OCI-LY1 (cell line): Measurements from ENCODE around the gene ARL15.

Experiments used
- EZH2 ChIP-seq: fragments of 200-600 bp; sonication (generic), shearing (Covaris generic); IDR thresholded peaks from 2 replicates; pipeline ENCODE4 v1.8.0; 2017; ENCODE audit warnings: borderline replicate concordance, mixed run types, mild to moderate bottlenecking, antibody characterized with exemption, low read length, moderate library complexity, mixed read lengths
- TF ChIP-seq, protein P1 (sequence below): fragments of 200-600 bp; sonication (generic), shearing (Covaris generic); IDR thresholded peaks from 2 replicates; pipeline ENCODE4 v1.5.1; 2017; ENCODE audit warnings: mild to moderate bottlenecking, antibody characterized with exemption, low read length, moderate library complexity, mixed read lengths

GRCh38 chr5:53858700-53859456, 451.5 kb downstream of the ARL15 start:
- TF ChIP-seq, protein P1, sequence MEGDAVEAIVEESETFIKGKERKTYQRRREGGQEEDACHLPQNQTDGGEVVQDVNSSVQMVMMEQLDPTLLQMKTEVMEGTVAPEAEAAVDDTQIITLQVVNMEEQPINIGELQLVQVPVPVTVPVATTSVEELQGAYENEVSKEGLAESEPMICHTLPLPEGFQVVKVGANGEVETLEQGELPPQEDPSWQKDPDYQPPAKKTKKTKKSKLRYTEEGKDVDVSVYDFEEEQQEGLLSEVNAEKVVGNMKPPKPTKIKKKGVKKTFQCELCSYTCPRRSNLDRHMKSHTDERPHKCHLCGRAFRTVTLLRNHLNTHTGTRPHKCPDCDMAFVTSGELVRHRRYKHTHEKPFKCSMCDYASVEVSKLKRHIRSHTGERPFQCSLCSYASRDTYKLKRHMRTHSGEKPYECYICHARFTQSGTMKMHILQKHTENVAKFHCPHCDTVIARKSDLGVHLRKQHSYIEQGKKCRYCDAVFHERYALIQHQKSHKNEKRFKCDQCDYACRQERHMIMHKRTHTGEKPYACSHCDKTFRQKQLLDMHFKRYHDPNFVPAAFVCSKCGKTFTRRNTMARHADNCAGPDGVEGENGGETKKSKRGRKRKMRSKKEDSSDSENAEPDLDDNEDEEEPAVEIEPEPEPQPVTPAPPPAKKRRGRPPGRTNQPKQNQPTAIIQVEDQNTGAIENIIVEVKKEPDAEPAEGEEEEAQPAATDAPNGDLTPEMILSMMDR: no peak
- TF ChIP-seq EZH2: no peak
